ENCODE measurements around the gene CR2.

CR2 gene

GRCh38 chr1:207417076-207417475 is 37.1 kb upstream of the CR2 start:
- no peak overlapping the region for H3K27ac ChIP-seq
- CTCF ChIA-PET = interaction anchor here (0.7 kb wide), 2 partner anchors 405 to 484 kb away, joined by 3 to 4 read pairs; no protein-coding TSS in a partner anchor
- DNase-seq (ENCODE audit: low spot score) = no peak
- no peak for TF ChIP-seq CTCF (conservative IDR thresholded peaks at IDR 0.05; ENCODE audit: low read depth)
- POLR2A ChIA-PET (ENCODE audit: low non-redundant PET) = no interaction called here

GRCh38 chr1:207418351-207418750 is 35.8 kb upstream of the CR2 start:
- CTCF ChIA-PET = no interaction called here
- no peak overlapping the region for H3K27ac ChIP-seq
- TF ChIP-seq CTCF (conservative IDR thresholded peaks at IDR 0.05; ENCODE audit: low read depth) = no peak
- POLR2A ChIA-PET (ENCODE audit: low non-redundant PET) = no interaction called here
- no peak for DNase-seq (ENCODE audit: low spot score)

- ChIA-PET CTCF (no interaction called here), POLR2A (ENCODE audit: low non-redundant PET) (no interaction called here)
- no peak overlapping the region for H3K27ac ChIP-seq
- TF ChIP-seq CTCF (conservative IDR thresholded peaks at IDR 0.05; ENCODE audit: low read depth) = no peak
- DNase-seq (ENCODE audit: low spot score) = no peak
These were observed 34.0 kb upstream of the CR2 start for GRCh38 chr1:207420109-207420508.

GRCh38 chr1:207421078-207421477 is 33.0 kb upstream of the CR2 start:
- no peak for TF ChIP-seq CTCF (conservative IDR thresholded peaks at IDR 0.05; ENCODE audit: low read depth)
- POLR2A ChIA-PET (ENCODE audit: low non-redundant PET) = no interaction called here
- CTCF ChIA-PET = no interaction called here
- no peak for DNase-seq (ENCODE audit: low spot score)
- no peak overlapping the region for H3K27ac ChIP-seq

- CTCF ChIA-PET = no interaction called here
- POLR2A ChIA-PET (ENCODE audit: low non-redundant PET) = no interaction called here
- DNase-seq (ENCODE audit: low spot score) = no peak
- H3K27ac ChIP-seq = no peak overlapping the region
- TF ChIP-seq CTCF (conservative IDR thresholded peaks at IDR 0.05; ENCODE audit: low read depth) = no peak
These were observed 30.4 kb upstream of the CR2 start for GRCh38 chr1:207423560-207424292.

GRCh38 chr1:207424570-207425131 is 29.5 kb upstream of the CR2 start:
- no peak for DNase-seq (ENCODE audit: low spot score)
- no peak for TF ChIP-seq CTCF (conservative IDR thresholded peaks at IDR 0.05; ENCODE audit: low read depth)
- CTCF ChIA-PET = no interaction called here
- H3K27ac ChIP-seq = no peak overlapping the region
- POLR2A ChIA-PET (ENCODE audit: low non-redundant PET) = no interaction called here
